BE2C (cell line): ENCODE measurements around the gene LYPD4.
A peak's percentile ranks its signal among the peaks of the same experiment; 100 is the strongest.

ENCODE experiments used
- DNase-seq: peaks from one replicate; pipeline ENCODE4 v3.0.0-alpha.2; 2020
- H3K27me3 ChIP-seq: fragments of 250-450 bp; sonication (Bioruptor Pico); 2 replicates; pipeline ENCODE4 v1.5.1; 2020; ENCODE audit warnings: mild to moderate bottlenecking
- H3K36me3 ChIP-seq: fragments of 250-450 bp; sonication (Bioruptor Pico); 2 replicates; pipeline ENCODE4 v1.5.1; 2020; ENCODE audit warnings: mild to moderate bottlenecking
- H3K4me1 ChIP-seq: fragments of 250-450 bp; sonication (Bioruptor Pico); 2 replicates; pipeline ENCODE4 v1.5.1; 2020
- H3K4me3 ChIP-seq: 2 replicates; pipeline ENCODE4 v1.5.1; 2011; ENCODE audit warnings: low read depth, low read length
- H3K9me3 ChIP-seq: fragments of 250-450 bp; sonication (Bioruptor Pico); 2 replicates; pipeline ENCODE4 v1.5.1; 2020
- CTCF ChIP-seq: IDR thresholded peaks from 2 replicates; pipeline ENCODE4 v1.5.1; 2012; ENCODE audit warnings: mild to moderate bottlenecking, low read depth, low read length

The LYPD4 gene

GRCh38 chr19:41821003-41821735, 23.3 kb downstream of the LYPD4 start:
- TF ChIP-seq CTCF, result peak; percentile 82
- H3K4me1 ChIP-seq, result no peaks in the 10 kb centered on the region
- peak; percentile 55 for DNase-seq
- H3K9me3 ChIP-seq, result no peaks in the 10 kb centered on the region
- H3K4me3 ChIP-seq, result no peak overlapping the region
- no peaks in the 10 kb centered on the region for H3K36me3 ChIP-seq
- H3K27me3 ChIP-seq, result peaks cover 44% of the 10 kb centered on the region

- H3K27me3 ChIP-seq, result peaks cover 54% of the 10 kb centered on the region
- TF ChIP-seq CTCF, result no peak
- DNase-seq, result no peak
- no peaks in the 10 kb centered on the region for H3K36me3 ChIP-seq
- H3K4me1 ChIP-seq, result no peaks in the 10 kb centered on the region
- H3K4me3 ChIP-seq, result no peak overlapping the region
- H3K9me3 ChIP-seq, result no peaks in the 10 kb centered on the region
Observed at GRCh38 chr19:41816761-41817160, 27.7 kb downstream of the LYPD4 start.

GRCh38 chr19:41815301-41815700, 29.2 kb downstream of the LYPD4 start:
- no peaks in the 10 kb centered on the region for H3K36me3 ChIP-seq
- no peak for DNase-seq
- no peak overlapping the region for H3K4me3 ChIP-seq
- no peaks in the 10 kb centered on the region for H3K4me1 ChIP-seq
- peaks cover 45% of the 10 kb centered on the region for H3K27me3 ChIP-seq
- no peaks in the 10 kb centered on the region for H3K9me3 ChIP-seq
- no peak for TF ChIP-seq CTCF

- Histone ChIP-seq H3K9me3 (no peaks in the 10 kb centered on the region), H3K4me1 (no peaks in the 10 kb centered on the region), H3K27me3 (peaks cover 36% of the 10 kb centered on the region), H3K4me3 (no peak overlapping the region), H3K36me3 (no peaks in the 10 kb centered on the region)
- no peak for DNase-seq
- TF ChIP-seq CTCF, result no peak
Observed at GRCh38 chr19:41813911-41814310, 30.6 kb downstream of the LYPD4 start.

- Histone ChIP-seq H3K36me3 (no peaks in the 10 kb centered on the region), H3K27me3 (peaks cover 30% of the 10 kb centered on the region), H3K9me3 (no peaks in the 10 kb centered on the region), H3K4me1 (no peaks in the 10 kb centered on the region), H3K4me3 (no peak overlapping the region)
- no peak for TF ChIP-seq CTCF
- no peak for DNase-seq
Observed at GRCh38 chr19:41811981-41812380, 32.5 kb downstream of the LYPD4 start.

GRCh38 chr19:41811036-41811435, 33.4 kb downstream of the LYPD4 start:
- H3K9me3 ChIP-seq, result no peaks in the 10 kb centered on the region
- no peak for DNase-seq
- H3K27me3 ChIP-seq, result peaks cover 28% of the 10 kb centered on the region
- TF ChIP-seq CTCF, result no peak
- no peak overlapping the region for H3K4me3 ChIP-seq
- no peaks in the 10 kb centered on the region for H3K36me3 ChIP-seq
- H3K4me1 ChIP-seq, result no peaks in the 10 kb centered on the region
